GM21825 (cell line): ENCODE measurements around the gene GRIN2C.

Experiments used
- ATAC-seq: cut with Tn5 transposase; IDR thresholded peaks from one replicate; pipeline ENCODE4 v1.9.1; 2021; ENCODE audit warnings: mild to moderate bottlenecking, moderate library complexity; ENCODE audit not compliant: unreplicated experiment

GRIN2C gene

GRCh38 chr17:74850310-74850709 is 9.4 kb downstream of the GRIN2C start:
- ATAC-seq: no peak

GRCh38 chr17:74848656-74849399 is 10.9 kb downstream of the GRIN2C start:
- ATAC-seq: no peak

GRCh38 chr17:74846621-74847020 is 13.1 kb downstream of the GRIN2C start:
- no peak for ATAC-seq

- no peak for ATAC-seq
These were observed 16.4 kb downstream of the GRIN2C start for GRCh38 chr17:74843352-74843627.

- ATAC-seq: no peak
These were observed 16.9 kb downstream of the GRIN2C start for GRCh38 chr17:74842599-74843351.

- no peak for ATAC-seq
These were observed 17.5 kb downstream of the GRIN2C start for GRCh38 chr17:74842146-74842598.

GRCh38 chr17:74840989-74841666 is 18.6 kb downstream of the GRIN2C start:
- ATAC-seq: no peak

GRCh38 chr17:74839990-74840852 is 19.5 kb downstream of the GRIN2C start:
- no peak for ATAC-seq

GRCh38 chr17:74838274-74838673 is 21.4 kb downstream of the GRIN2C start:
- ATAC-seq: no peak

GRCh38 chr17:74836691-74837467 is 22.8 kb downstream of the GRIN2C start:
- no peak for ATAC-seq

- no peak for ATAC-seq
These were observed 23.5 kb downstream of the GRIN2C start for GRCh38 chr17:74836191-74836590.

- no peak for ATAC-seq
These were observed 25.9 kb downstream of the GRIN2C start for GRCh38 chr17:74833501-74834377.

GRCh38 chr17:74832421-74832820 is 27.3 kb downstream of the GRIN2C start:
- no peak for ATAC-seq

GRCh38 chr17:74831444-74832146 is 28.1 kb downstream of the GRIN2C start:
- no peak for ATAC-seq

GRCh38 chr17:74830861-74831260 is 28.8 kb downstream of the GRIN2C start:
- no peak for ATAC-seq

GRCh38 chr17:74827800-74828199 is 31.9 kb downstream of the GRIN2C start:
- ATAC-seq: no peak

- no peak for ATAC-seq
These were observed 33.5 kb downstream of the GRIN2C start for GRCh38 chr17:74825952-74826719.
